HG03175 (cell line): ENCODE results near the gene SNHG17.
"Not testable (repeated sequence)": the region's sequence is repeated elsewhere in the genome, so short reads cannot be mapped to it uniquely, and the experiment has no call there.

Source experiments
- ATAC-seq: cut with Tn5 transposase; IDR thresholded peaks from one replicate; pipeline ENCODE4 v1.9.1; 2021; ENCODE audit warnings: mild to moderate bottlenecking, moderate library complexity; ENCODE audit not compliant: unreplicated experiment

SNHG17 gene

DNA sequence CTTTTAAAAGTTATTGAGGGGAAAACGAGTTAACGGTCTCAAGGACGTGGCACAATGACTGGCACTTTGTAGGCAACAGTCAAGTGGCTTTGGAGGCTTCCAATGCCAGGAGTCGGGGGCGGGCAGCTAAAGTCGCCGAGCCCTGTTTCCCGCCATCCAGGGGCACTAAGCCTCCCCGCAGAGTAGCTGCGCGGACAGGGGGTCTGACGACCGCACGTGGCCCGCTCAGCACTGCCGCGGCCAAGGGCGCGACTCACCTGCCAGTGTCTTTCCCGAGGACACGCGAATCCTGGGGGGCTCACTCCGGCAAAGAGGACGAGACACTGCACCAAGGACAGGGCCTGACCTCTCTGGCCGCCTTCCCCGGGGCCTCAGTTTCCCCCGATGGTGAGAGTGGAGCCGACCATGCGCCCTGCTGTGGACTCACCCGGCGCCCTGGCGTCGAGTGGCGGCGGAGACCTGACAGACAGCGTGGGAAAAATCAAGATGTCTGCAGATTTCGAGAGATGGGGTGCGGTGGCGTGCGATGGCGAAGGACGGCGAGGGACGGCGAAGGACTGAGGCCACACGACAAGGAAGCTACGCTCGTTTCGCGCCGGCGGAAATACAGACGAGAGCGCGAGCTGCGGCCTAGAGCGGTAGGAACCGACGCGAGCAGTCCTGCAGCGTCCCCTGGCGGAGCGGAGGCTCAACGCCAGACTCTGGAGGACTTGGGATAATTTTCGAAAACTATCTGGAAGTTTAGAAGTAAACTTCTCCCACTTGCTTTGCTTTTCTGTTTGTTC lies at the start of gene SNHG17:
Gene SNHG17, minus strand, starts transcription at position 559 of the 785 bp plus-strand sequence.
- ATAC-seq: peak; percentile 66

DNA sequence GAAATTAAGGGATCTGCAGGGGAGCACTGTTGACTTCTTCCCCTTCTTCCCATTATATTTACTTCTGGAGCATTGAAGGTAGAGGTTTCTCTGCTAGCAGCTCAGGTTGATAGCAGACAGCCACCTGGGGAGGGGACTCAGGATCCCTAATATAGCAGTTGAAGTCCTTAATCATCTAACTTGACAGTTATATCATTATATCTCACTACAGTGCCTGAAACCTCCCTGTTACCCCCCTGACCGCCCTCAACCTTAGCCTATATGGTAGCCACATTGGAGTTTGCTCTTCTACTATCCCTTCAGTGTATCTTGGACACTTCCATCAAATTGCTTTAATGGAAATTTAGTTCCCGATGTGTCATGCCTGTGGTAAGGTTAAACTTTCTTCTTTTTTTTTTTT lies 44.5 kb upstream of the SNHG17 start:
- no peak for ATAC-seq

DNA sequence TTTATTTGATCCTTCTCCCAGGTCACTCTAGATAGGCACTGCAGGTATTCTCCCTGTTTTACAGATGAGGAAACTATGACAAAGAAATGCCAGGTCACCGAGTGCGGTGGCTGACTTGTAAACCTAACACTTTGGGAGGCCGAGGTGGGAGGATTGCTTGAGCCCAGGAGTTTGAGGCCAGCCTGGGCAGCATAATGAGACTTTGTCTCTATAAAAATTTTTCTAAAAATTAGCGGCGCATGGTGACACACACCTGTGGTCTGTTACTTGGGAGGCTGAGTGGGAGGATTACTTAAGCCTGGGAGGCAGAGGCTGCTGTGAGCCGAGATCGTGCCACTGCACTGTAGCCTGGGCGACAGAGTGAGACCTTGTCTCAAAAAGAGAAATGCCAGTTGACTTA lies 42.6 kb upstream of the SNHG17 start:
- ATAC-seq: no peak

DNA sequence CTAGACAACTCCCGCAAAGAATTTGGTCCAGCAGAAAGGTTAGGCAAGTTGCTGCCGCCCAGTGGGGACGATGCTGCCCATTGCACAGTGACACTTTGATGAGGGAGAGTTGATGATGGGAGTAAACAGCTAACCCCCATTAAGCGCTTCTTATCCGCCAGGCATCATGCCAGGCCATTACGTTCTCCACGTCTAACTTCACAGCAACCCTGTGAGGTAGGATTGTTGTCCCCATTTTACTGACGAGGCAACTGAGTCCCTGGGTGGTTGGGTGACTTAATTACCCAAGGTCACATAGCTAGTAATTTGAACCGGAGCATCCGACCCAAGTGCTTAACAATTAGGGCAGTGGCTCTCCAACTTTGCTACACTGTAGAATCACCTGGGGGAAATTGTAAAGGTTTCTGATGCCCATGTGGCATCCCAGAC lies 38.3 kb upstream of the SNHG17 start:
- no peak for ATAC-seq

DNA sequence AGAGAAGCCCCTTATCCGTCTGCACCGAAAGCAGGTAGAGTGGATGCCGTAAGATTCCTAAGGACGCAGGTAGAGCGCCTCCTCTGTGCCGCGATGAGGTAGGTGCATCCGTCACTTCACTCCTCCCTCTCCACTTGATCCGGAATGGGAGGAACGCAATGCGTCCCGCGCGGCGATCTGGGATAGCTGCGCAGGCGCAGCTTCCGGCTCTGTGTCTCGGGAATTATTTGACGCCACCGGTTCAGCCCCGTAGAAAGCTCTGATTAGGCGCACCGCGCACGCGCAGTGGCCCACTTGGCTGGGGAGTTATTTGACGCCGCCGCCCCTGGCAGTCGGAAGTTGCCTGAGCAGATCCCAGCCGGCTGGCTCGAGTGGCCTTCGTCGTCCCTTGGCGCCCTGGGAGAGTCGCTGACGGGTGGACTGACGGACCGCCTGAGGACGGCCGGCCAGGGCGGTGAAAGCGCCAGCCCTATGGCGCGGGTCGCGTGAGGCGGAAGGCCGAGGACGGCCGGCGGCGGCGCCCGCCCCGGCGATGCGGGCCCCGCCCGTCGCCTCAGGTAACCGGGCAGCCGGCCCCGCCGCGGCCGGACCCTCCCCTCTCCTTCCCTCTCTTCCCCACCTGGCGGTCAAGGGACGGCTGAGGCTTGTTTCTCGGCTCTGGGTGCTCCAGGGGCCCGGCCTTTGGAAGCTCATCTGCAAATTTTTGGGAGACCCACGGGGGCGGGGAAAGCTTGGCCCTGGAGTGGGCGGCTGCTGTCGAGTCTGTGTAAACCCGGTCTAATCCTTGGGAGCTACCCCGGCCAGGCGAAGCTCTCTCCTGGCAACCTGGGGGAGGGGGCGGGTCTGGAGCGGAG lies 37.6 kb upstream of the SNHG17 start, which contains the start of gene RALGAPB:
Gene RALGAPB, plus strand, starts transcription at position 331 of the 854 bp plus-strand sequence. CDS start 15,590 bp downstream, outside the sequence.
- peak; percentile 88 for ATAC-seq

DNA sequence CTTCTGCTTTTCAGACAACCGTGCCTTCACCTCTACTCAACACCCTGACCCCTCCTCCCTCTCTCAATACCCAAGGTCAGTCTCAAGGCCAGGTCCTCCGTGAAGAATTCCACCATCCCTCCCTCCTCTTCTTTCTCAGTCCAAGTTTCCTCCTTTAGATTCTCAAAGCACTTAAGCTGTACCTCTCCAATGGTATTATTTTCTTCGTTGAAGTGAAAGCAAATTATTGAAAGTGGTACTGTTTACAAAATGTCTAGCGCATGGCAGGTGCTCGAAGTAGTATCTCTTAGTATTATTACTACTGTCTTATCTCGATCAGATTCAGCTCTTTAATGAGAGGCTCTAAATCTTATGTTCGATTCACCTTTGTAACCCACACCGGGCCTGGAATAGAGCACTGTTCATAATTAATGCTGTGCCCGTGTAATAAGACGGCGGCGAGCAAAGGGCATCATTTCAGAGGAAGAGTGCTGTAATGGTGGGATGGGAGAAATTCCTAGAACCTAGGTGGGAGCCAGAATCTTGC lies 36.9 kb upstream of the SNHG17 start:
- peak; percentile 4 for ATAC-seq

DNA sequence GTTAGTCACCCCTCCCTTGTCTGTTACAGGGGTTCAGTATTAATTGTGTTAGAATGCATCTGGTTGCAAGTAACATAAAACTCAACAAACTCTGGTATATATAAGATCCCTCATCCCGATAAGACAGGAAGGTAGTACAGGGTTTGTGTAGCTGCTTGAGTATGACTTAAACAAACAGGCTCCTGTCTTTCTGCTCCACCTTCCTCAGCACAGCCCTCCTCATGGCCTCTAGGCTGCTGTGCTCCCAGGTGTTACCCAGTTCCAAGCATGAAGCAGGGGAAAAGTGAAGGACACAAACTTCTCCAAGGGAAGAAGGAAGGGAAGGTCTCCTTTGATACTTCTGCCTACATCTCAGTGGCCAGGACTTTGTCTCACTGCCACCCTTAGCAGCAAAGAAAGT lies 36.1 kb upstream of the SNHG17 start:
- ATAC-seq: no peak

DNA sequence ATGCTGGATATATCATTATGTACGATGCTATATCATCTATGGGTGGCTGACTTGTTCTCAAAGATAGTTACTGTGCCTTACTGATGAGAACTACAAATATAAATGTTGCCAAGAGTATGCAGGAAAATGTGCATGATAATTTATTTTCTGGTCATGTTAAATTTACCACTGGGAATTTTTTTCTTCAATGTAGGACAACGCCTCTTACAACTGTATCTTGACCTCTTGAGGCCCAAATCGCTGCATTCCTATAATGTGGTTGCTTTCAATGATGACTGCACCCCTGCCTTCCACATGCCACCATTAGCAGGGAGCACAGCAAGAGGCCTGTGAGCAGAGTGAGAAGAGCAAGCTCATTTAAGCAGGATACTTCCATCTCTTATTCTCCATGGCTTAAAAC lies 31.9 kb upstream of the SNHG17 start:
- no peak for ATAC-seq

DNA sequence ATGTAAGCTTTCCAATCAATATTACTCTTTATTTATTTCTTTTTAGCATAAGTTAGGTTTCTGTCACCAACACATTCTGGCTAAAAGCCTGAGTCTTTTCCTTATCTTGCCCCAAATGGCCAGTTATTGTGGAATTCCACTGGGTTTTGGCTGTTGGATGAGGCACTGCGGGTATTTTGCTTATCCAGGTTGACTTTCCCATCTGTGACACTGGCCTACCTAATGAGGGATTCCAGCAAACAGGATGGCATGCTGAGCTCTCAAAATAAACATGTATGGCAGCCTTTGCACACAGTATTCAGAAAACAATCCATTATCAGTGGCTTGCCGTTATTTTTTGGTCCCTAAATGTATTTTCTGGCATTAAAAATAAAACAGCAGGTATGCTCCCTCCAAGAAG lies 31.0 kb upstream of the SNHG17 start:
- no peak for ATAC-seq

DNA sequence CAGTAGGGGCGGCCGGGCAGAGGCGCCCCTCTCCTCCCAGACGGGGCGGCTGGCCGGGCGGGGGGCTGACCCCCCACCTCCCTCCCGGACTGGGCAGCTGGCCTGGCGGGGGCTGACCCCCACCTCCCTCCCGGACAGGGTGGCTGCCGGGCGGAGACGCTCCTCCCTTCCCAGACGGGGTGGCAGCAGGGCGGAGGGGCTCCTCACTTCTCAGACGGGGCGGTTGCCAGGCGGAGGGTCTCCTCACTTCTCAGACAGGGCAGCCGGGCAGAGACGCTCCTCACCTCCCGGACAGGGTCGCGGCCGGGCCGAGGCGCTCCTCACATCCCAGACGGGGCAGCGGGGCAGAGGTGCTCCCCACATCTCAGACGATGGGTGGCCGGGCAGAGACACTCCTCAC lies 26.4 kb upstream of the SNHG17 start:
- not testable (repeated sequence) for ATAC-seq

DNA sequence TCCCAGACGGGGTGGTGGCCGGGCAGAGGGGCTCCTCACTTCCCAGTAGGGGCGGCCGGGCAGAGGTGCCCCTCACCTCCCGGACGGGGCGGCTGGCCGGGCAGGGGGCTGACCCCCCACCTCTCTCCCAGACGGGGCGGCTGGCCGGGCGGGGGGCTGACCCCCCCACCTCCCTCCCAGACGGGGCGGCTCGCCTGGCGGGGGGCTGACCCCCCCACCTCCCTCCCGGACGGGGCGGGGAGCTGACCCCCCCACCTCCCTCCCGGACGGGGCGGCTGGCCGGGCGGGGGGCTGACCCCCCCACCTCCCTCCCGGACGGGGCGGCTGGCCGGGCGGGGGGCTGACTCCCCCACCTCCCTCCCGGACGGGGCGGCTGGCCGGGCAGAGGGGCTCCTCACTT lies 26.0 kb upstream of the SNHG17 start:
- ATAC-seq: not testable (repeated sequence)

DNA sequence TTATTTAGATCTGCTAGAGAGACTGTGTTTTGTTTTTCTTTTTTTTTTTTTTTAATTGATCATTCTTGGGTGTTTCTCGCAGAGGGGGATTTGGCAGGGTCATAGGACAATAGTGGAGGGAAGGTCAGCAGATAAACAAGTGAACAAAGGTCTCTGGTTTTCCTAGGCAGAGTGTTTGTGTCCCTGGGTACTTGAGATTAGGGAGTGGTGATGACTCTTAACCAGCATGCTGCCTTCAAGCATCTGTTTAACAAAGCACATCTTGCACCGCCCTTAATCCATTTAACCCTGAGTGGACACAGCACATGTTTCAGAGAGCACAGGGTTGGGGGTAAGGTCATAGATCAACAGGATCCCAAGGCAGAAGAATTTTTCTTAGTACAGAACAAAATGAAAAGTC lies 25.5 kb upstream of the SNHG17 start:
- not testable (repeated sequence) for ATAC-seq

DNA sequence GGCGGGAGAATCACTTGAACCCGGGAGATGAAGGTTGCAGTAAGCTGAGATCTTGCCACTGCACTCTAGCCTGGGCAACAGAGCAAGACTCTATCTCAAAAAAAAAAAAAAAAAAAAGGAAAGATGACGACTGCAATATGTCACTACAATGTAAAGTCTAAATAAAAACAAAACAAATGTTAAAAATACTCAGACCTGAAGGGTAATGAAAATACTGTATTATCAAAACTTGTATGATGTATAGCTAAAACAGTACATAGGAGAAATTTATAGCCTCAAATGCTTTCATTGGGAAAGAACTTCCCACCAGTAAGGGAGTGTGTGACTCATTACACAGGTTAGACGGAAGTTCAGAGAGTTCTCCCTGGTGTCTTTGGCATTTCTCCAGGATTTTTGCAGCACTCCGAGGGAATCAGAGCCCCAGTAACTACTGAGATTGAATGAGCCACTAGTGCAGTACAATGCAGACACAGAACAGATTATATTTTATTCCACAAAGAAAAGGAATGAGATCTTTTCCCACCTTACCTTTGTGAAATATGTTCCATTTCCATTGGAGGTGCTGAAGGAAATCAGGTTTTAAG lies 25.0 kb upstream of the SNHG17 start:
- no peak for ATAC-seq

DNA sequence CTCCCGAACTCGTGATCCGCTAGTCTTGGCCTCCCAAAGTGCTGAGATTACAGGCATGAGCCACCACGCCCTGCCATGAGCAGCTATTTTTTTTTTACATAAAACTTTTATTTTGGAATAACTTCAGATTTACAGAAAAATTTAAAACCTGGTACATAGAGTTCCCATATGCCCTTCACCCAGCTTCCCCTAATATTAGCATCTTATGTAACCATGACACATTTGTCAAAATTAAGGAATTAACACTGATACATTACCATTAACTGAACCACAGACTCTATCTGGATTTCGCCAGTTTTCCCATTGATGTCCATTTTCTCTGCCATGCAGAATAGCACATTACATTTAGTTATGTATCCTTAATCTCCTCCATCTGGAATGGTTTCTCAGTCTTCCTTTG lies 23.2 kb upstream of the SNHG17 start:
- no peak for ATAC-seq

DNA sequence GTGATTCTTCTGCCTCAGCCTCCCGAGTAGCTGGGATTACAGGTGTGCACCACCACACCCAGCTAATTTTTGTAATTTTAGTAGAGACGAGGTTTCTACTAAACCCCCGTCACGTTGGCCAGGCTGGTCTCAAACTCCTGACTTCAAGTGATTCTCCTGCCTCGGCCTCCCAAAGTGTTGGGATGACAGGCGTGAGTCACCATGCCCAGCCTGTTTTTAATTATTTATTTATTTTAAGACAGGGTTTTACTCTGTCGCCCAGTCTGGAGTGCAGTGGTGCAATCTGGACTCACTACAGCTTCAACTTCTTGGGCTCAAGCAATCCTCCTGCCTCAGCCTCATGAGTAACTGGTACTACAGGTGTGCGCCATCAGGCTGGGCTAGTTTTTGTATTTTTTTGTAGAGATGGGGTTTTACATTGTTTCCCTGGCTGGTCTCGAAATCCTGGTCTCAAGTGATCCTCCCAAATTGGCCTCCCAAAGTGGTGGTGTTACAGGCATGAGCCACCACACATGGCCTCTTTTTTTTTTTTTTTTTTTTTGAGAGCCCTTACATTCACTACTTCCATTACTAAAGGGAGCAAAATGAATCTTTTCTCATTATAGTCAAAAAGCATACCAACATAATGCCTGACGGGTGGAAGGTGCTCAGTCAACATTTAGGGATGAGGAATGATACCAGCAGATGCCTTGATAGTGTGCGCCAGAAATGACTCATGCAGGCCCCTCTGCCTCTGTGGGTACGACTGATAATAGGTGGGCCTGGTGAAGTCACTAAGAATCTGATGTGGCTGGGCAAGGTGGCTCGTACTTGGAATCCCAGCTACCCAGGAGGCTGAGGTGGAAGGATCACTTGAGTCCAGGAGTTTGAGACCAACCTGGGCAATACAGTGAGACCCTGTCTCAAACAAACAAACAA lies 19.7 kb upstream of the SNHG17 start:
- no peak for ATAC-seq

DNA sequence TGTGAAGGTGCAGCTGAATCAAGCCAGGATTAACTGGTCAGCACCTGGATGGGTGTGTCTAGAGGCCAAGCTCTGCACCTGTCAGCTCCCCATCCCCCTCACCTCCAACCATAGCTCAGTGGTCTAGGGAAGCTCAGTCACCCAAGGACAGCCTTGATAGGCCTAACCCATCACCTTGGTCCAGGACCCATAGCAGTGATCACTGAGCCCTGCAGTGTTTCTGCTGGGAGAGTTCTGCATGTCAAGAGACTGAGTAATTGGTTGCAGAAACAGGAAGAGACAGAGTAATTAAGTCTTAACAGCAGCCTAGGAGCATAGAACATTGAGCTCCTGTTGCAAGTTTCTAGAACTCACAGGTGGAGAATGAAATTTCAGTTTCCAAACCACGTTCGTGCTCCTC lies 18.8 kb upstream of the SNHG17 start:
- ATAC-seq: no peak

DNA sequence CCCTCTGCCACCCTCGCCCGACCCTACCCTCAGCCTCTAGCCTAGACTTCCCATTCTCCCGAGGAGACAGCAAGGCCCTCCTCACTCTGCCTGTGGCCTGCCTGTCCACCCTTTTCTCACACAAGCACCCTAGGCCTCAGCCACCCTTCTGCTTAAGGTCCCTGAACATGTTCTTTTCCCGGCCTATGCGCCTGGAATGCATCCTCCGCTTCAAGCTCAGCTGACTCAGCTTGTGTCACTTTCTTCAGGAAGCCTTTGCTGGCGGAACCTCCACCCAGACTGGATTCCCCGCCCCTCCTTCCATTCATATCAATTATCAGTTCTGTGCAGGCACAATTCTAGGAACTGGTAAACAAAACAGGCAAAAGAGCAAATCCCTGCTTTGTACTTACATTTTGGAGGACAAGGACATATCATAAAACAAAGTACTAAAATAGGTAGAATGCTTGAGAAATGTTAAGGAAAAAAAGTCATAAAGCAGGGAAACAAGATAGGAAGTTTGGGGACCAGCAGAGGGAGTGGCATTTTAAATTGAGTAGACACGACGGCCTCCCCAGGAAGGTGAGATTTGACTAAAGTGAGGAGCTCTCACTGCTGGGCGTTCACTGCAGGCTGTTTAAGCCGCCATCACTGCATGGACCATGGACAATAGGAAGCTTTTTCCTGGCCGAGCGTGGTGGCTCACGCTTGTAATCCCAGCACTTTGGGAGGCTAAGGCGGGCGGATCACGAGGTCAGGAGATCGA lies 17.9 kb upstream of the SNHG17 start:
- ATAC-seq: no peak

DNA sequence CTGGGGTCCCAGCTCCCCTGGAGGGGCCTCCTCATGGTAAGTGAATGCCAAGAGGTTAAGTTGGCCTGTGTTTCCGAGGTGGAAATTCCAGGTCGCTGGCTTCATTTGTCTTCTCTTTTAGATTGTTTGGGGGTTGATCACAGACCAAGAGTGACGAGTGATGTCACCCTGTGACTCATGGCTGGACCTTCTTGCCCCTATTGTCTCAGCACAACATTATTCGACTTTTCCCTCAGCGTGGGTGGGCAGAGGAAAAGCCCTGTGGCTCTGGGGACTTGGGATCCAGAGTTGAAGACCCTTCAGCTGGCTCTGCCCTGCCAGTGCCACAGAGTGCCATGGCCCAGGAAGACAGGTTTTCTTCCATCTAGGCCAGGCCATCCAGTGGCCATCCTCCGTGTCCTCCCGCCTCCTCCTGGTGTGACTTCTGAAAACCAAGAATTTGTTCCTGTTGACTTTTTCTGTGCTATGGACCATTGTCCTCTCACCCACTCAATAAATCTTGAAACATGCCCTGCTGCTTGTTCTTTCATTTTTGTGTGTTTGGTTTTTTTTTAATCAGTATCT lies 15.4 kb upstream of the SNHG17 start:
- no peak for ATAC-seq

DNA sequence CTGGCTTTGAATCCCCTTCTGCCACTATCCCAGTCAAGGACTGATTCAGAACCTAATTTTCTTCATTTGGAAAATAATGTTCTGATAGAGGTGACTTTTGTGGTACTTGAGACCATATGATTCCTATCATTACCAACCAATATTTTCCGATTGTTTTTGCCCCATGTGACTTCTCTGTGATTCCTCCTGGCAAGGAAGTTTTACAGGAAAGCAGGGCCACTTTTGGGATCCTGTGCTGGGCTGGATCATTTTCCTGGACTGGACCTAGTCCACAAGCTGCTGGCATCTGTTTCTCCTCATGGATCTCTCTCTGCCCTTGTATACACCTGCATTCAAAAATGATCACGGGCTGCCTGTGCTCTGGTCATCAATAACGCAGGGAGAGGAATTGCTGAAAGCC lies 13.9 kb upstream of the SNHG17 start:
- ATAC-seq: no peak
